Measurements from ENCODE around the gene COMMD6. TPM values are rescaled to one million over a fixed set of nuclear protein-coding genes. Genes with fewer than 3 reads are reported as not detected.

The COMMD6 gene
- total RNA-seq, 1 donor from 2014 or later, result 143 TPM

DNA sequence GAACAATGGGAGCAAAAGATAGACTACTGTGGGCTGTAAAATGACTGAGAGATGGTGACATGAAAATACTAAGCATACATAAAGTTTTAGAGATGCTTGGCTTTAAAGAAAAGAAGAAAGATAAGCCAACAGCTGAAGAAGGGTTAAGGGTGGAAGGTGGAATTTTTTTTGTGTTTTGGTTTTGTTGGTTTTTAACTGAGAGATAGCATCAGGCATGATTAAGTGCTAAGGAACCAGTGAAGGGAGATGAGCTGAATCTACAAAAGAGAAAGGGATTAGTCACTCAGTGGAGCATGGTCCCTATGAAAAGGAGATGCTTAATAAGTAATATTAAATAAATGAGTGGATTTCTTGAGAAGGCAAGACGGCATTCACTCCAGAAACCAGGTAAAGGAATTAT, 43.1 kb downstream of the COMMD6 start:
- no peak for DNase-seq (ENCODE audit: low read depth)
- no peak overlapping the region for H3K4me3 ChIP-seq (ENCODE audit: low read depth, low read length)
- no peak for TF ChIP-seq CTCF (conservative IDR thresholded peaks at IDR 0.05; ENCODE audit: low read depth, low read length)

- TF ChIP-seq CTCF (conservative IDR thresholded peaks at IDR 0.05; ENCODE audit: low read depth, low read length), result no peak
- no peak for DNase-seq (ENCODE audit: low read depth)
Observed at GRCh38 chr13:75493156-75493555, 44.5 kb downstream of the COMMD6 start.

GRCh38 chr13:75492389-75492788, 45.3 kb downstream of the COMMD6 start:
- no peak for DNase-seq (ENCODE audit: low read depth)

More at GRCh38 chr13:75493156-75493555, 44.5 kb downstream of the COMMD6 start:
- no peak overlapping the region for H3K4me3 ChIP-seq (ENCODE audit: low read depth, low read length)

DNA sequence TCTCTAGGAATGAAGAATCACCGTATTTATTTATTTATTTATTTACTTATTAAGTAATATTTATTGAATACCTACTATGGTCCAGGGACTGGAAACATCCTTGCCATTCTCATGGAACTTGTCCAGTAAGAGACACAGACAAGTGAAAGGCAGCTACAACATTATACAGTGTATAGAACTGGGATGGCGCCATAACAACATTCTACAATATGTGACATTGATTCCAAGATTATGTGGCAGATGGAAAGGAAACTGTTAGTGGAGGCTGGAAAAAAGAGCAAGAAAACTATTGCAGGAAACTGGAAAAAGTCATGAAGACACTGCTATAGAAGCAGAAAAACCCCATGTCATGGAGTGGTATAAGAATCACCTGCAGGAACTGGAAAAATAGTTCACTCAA, 46.3 kb downstream of the COMMD6 start:
- H3K4me3 ChIP-seq (ENCODE audit: low read depth, low read length), result no peak overlapping the region
- no peak for DNase-seq (ENCODE audit: low read depth)
- no peak for TF ChIP-seq CTCF (conservative IDR thresholded peaks at IDR 0.05; ENCODE audit: low read depth, low read length)

More at GRCh38 chr13:75492389-75492788, 45.3 kb downstream of the COMMD6 start:
- H3K4me3 ChIP-seq (ENCODE audit: low read depth, low read length), result no peak overlapping the region
- no peak for TF ChIP-seq CTCF (conservative IDR thresholded peaks at IDR 0.05; ENCODE audit: low read depth, low read length)

DNA sequence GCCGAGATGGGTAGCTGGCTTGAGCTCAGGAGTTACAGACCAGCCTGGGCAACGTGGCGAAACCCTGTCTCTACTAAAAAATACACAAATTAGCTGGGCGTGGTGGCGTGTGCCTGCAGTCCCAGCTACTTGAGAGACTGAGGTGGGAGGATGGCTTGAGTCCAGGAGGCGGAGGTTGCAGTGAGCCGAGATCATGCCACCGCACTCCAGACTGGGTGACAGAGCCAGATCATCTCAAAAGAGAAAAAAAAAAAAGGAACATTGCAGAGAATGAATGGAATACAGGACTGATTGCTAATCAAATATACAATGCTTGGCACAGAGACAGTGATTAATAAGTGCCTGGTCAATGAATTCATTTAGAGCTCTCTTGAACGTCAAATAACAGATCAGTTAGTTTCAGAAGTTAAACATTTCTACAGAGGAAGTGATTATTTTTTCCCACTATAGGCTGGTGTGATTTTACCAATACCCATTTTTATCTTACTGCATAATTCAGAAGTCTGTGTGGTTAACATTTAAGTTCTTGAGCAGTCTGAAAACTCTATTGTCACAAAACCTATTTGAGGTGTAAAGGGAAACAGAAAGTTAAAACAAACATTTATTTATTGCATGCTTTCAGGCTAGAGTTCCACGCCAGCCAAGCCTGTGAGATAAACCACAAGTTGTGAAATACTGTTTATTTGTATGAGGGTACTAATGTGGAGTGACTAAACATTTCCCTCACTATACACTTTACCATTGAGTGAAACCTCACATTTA, 48.0 kb downstream of the COMMD6 start:
- no peak for DNase-seq (ENCODE audit: low read depth)
- no peak for TF ChIP-seq CTCF (conservative IDR thresholded peaks at IDR 0.05; ENCODE audit: low read depth, low read length)
- peak overlapping the region; percentile 0 for H3K4me3 ChIP-seq (ENCODE audit: low read depth, low read length)

- no peak for DNase-seq (ENCODE audit: low read depth)
- TF ChIP-seq CTCF (conservative IDR thresholded peaks at IDR 0.05; ENCODE audit: low read depth, low read length), result no peak
- no peak overlapping the region for H3K4me3 ChIP-seq (ENCODE audit: low read depth, low read length)
Observed at GRCh38 chr13:75486146-75487062, 51.2 kb downstream of the COMMD6 start.
